HFF-Myc (cell line): ENCODE measurements around the gene MRGPRF.

Experiments used
- DNase-seq: peaks from one replicate; pipeline ENCODE4 v3.0.0-alpha.2; 2011; ENCODE audit warnings: low read depth; ENCODE audit errors: extremely low read depth
- H3K4me3 ChIP-seq: replicated peaks from 2 replicates; pipeline ENCODE4 v1.5.1; 2011; ENCODE audit warnings: low read depth, mild to moderate bottlenecking, control low read depth, low read length
- CTCF ChIP-seq: IDR thresholded peaks from 2 replicates; pipeline ENCODE4 v1.5.1; 2012; ENCODE audit warnings: mild to moderate bottlenecking, low read depth, low read length, control low read depth; ENCODE audit errors: missing control alignments

MRGPRF gene

GRCh38 chr11:68990995-68991780 is 21.9 kb downstream of the MRGPRF start:
- no peak for DNase-seq
- TF ChIP-seq CTCF = no peak
- H3K4me3 ChIP-seq = no peak overlapping the region

- no peak for TF ChIP-seq CTCF
- H3K4me3 ChIP-seq = no peak overlapping the region
- DNase-seq = no peak
Measured at GRCh38 chr11:68989936-68990606, 23.0 kb downstream of the MRGPRF start.

- no peak for TF ChIP-seq CTCF
- no peak overlapping the region for H3K4me3 ChIP-seq
- DNase-seq = no peak
Measured at GRCh38 chr11:68988491-68988890, 24.6 kb downstream of the MRGPRF start.

GRCh38 chr11:68987211-68987610 is 25.8 kb downstream of the MRGPRF start:
- no peak for DNase-seq
- TF ChIP-seq CTCF = no peak
- no peak overlapping the region for H3K4me3 ChIP-seq

DNA sequence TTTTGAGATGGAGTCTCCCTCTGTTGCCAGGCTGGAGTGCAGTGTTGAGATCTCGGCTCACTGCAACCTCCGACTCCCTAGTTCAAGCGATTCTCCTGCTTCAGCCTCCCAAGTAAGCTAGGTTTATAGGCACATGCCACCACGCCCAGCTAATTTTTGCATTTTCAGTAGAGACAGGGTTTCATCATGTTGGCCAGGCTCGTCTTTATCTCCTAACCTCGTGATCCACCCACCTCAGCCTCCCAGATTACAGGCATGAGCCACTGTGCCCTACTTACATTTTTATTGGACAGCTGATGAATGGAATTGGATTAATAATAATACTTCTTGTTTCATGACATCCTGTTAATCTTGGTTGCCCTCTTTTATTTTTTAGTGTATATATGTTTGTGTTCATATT is 29.2 kb downstream of the MRGPRF start:
- DNase-seq = no peak
- TF ChIP-seq CTCF = no peak

DNA sequence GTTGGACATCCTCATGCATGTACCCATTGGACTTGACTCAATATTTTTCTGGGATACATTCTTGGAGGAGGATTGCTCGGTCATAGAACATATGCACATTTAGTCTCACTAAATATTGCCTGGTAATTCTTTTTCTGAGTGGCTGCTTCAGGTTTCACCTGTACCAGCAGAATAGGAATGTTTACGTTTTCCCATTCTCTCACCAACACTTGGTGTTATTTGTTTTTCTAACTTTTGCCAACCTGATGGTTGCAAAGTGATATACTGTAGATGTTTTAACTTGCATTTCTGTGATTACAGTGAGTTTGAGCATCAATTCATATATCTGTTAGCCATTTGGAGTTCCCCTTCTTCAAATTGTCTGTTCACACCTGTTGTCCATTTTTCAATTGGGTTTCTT is 30.9 kb downstream of the MRGPRF start:
- H3K4me3 ChIP-seq = no peak overlapping the region
- DNase-seq = no peak
- TF ChIP-seq CTCF = no peak

More for the DNA sequence above, 29.2 kb downstream of the MRGPRF start:
- H3K4me3 ChIP-seq = no peak overlapping the region
